ENCODE measurements around the gene GALNT10. TPM values are rescaled to one million over a fixed set of nuclear protein-coding genes. Genes with fewer than 3 reads are reported as not detected.

GALNT10 gene
- total RNA-seq, 1 donor from 2014 or later: 31.8 TPM

DNA sequence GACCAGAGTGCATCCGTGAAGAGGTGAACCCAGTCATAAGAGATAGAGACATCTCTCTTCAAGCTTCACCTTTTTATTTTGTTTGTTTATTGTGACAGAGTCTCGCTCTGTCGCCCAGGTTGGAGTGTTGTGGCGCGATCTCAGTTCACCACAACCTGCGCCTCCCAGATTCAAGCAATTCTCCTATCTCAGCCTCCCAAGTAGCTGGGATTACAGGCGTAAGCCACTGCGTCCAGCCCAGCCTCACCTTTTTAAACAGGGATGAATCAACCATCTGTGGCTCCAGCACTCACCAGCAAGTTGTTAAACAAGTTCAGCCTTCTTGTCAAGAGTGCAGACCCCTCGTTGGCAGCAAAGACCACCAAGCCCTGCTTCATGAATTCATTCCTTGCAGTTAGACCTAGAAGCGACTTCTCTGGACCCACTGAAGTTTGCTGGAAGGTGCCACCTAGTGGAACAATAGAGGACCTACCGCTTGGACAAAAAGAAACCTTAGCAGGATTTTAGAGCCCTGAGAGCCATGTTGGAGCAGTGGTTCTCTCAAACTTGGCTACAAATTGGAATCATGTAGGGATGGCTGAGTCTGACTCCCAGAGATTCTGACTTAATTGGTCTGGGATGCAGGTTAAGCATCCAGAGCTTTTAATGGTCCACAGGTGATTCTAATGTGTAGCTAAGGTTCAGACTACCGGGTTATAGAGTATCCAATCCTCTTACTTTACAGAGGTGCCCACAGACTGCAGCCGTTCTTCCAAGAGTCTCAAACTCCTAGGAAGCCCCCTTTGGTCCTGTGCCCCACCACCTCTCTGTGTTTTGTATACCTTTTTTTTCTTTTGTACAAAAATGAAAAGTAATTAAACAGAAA lies 10.5 kb upstream of the GALNT10 start:
- peak; percentile 70 for DNase-seq (ENCODE audit: low spot score)

DNA sequence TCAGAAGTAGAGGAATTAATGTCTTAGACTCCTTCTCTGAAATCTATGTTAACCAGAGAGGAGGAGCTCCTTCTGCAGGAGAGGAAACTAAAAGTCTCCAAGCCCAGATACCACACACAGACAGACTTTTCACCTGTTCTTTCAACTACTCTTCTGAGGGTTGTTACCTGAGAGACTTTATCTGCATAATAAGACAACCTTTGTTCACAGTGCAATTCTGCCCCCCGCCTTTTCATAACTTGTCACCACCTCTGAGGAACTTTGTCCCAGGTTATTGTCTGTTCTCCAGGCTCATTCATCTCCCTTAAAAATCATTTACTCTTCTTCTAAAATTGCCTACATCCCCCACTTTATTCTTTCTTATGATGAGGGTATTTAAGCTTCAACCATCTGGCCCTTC lies 9.4 kb upstream of the GALNT10 start:
- no peak for DNase-seq (ENCODE audit: low spot score)

DNA sequence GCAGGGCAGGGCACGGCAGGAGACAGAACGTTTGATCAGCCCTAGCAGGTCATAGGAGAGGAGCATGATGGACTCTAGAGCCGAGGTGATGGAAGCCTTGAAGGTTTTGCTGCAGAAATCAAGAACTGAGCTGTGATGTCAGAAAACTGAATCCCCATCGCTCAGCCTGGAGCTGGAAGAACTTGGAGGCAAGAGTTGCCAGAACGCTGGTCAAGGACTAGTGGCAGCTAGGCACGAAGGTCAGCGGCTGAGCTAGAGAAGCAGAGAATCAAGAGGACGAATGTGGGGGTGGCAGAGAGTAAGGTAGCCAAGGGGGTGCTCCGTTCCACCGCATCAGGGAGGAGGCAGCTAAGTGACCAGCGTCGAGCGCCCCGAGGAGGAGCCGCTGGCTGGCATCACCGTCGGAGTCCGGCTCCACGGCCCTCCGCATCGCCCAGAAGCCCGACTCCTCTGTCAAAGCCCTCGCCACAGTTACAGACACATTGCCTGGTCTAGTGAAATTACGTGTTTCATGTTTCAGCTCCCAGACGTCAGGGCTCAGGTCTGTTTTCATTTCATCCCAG lies 1.2 kb upstream of the GALNT10 start:
- DNase-seq (ENCODE audit: low spot score): no peak

DNA sequence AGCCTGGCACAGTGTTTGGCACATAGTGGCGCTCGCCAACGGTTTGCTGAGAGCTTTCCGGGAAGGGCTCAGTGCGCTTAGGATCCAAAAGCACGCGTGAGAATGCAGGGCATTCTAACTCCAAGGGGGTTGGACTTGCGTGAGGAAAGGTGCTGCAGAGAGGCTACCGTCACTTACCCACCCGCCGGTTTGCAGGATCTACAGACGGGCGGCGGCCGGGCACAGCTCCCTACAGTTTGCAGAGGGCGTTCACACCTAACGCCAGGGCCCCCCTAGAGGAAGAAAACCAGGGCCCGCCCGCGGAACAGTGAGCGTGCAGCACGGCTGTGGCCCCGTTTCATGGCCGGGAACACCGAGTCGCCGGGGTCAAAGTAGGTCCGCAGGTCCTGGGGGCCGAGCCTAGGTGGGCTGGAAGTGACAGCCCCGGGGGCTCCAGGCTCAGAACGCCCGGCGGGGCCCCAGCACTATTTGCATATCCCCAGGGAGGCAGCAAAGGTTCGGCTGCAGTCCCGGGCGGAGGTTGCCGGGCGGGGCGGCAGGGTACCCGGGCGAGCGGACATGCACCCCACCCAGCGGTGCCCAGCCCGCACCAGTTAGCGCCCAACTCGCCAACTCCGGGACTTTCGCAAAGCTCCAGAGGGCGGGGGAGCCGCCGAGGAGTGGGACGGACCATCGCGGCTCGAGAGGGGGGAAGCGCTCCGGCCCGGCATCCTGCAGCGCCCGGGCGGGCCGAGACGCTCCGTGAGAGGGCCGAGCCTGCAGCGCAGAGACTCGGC lies 526 bp upstream of the GALNT10 start:
- DNase-seq (ENCODE audit: low spot score): peak; percentile 77

DNA sequence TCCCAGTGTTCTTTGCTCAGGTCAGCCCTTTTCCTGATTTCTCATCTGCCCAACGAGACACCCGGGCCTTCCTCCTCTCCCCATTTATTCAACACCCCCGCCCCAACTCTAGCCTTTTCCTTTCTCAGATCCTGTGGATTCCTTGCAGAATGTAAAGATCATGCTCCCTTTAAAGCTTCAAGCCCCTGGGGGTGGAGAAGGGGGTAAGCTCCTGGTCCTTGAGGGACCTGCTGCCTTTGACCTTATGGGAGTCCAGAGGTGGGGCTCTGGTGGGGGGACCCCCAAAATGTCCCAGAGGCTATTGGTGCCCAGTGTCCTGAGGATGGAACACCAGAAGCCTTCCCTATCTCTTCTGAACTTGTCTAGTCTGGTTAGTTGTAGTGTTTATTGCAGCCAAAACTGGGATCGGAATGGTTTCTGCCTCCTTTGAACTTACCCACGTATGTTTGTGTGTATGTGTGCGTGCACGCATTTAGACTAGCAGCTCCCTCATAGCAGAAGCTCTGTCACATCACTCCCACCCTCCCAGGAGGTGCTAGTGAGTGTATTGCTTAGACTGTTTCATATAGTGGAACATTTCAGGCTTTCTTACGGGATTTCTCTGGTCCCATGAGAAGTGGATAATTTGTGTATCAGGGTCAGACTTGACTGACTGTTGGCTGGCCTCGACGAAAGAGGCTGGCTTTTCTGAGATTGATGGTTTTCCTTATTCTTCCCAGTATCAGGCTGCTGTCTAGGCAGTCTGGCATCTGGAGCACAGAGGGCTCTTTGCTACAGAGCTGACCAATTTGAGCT lies 1.1 kb downstream of the GALNT10 start:
- DNase-seq (ENCODE audit: low spot score): peak; percentile 70

DNA sequence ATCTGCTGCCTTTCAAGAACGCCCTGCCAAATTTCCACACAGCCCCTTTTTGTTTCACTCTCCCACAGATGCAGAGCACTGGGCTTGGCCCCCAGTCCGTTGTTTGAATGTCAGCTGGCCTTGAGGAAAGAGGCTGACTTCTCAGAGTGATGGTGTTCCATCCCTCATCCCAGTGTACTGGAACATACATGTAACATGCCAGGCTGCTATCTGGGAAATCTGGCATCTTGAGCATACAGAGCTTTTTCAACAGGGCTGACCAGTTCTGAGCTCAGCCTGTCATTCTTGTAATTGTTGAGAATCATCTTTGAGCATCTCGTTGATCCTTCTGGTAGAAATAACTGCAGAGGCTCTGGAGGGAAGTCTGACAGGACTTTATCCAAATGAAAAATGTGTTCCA lies 2.8 kb downstream of the GALNT10 start:
- DNase-seq (ENCODE audit: low spot score): no peak

DNA sequence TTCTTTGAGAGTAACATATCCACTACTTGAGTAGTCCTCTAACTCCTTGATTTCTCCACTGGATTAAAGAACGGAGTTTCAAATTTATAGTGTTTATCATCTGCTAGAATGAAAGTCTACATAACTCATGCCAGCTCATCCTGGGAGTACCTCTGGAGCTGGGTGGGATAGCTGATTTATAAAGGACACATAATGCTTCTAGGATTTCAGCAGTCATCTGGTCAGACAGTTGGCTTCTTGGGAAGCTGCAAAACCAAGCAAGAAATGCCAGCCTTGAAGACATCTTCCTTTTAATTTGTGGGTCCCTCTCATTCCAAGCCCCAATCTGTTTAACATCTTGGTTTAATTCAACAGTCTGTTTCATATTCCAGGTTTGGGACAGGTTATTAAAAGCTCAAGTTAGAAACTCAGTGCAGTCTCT lies 3.2 kb downstream of the GALNT10 start:
- peak; percentile 96 for DNase-seq (ENCODE audit: low spot score)

DNA sequence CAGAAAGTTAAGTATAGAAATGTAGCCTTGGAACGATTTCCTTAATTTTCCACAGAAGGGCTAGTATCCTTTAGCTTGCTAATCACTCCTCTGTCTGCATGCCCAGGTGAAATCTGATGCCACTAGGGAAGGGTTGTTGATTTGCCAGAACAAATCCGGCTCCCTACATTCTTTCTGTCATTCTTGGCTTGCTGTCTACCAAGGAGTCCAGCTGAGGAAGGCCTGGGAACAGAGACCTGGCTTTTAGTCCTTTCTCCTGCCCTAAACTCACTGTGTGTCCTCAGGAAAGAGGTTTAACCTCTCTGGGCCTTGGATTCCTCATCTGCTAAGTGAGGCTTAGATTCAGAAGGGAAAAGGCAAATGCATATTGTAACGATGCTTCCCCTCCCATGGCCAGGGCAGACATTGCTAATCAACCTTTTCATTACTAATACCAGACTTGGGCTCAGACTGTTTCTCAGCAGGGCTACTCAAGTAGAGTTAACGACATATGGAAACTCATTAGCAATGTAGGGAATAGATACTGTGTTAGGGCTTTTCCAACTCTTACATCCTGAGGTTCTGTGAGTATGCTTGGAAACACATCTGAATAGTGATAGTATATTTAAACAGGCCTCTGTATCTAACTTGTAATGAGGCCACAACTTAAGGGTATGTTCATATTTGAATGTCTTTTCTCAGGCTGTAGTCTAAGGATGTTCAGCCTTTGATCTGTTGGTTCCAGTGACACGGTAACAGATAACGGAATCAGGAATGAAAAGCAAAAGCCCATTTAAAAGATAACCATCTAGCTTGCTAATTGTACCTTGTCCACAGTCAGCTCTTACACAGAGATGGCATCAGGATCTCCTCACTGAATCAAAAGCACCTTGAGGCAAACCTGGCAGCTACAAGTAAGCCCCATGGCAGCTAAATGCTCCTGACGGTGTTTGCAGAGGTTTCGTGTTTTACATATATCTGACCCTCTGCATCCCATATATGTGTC lies 4.1 kb downstream of the GALNT10 start:
- no peak for DNase-seq (ENCODE audit: low spot score)

DNA sequence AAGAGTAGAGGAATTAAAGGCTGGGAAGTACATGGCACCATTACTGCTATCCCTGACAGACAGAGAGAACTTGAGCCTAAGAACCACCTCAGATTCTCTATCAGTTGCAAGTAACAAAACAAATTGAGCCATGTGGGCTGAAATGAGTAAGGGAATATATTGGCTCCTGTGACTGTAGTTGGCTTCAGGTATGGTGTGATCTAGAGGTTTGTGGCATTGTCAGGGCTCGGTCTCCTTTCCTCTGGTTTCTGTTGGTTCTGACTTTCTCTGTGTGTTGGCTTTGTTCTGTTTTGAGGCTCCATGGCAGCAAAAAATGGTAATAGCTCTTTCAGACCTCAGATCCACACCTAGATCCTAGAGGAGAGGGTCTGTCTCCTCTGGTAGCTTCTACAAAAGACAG lies 5.7 kb downstream of the GALNT10 start:
- no peak for DNase-seq (ENCODE audit: low spot score)

DNA sequence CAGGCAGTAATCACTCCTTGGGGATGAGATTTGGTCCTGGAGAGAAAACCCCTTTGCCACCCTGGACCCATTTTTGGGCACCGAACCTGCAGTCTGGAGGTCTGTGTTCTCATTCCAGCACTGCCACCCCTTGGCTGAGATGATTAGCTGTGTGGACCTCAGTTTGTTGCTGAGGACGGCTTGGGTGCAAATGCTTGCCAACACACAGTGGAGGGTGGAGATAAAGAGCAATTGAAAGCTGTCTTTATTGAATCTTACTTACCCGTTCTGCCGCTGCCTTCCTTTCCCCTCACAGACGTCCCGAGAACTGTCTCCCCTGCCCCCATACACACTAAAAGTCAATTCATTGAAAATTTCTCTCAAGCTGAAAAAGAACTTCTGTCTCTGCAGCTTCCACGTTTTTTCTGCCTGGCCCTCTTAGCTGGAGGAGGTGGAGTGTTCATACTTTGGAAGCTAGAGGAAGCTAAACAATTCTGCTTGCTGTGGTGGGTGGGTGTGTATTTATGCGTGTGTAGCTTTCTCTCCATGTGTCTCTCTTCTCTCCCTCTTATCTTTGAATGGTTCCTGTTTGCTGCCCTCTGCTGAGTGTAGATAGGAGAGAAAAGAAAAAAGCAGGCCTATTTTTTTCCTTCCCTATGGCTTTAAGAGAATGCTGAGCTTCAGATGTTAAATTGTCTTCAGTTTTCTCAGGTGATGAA lies 6.6 kb downstream of the GALNT10 start:
- peak; percentile 82 for DNase-seq (ENCODE audit: low spot score)

DNA sequence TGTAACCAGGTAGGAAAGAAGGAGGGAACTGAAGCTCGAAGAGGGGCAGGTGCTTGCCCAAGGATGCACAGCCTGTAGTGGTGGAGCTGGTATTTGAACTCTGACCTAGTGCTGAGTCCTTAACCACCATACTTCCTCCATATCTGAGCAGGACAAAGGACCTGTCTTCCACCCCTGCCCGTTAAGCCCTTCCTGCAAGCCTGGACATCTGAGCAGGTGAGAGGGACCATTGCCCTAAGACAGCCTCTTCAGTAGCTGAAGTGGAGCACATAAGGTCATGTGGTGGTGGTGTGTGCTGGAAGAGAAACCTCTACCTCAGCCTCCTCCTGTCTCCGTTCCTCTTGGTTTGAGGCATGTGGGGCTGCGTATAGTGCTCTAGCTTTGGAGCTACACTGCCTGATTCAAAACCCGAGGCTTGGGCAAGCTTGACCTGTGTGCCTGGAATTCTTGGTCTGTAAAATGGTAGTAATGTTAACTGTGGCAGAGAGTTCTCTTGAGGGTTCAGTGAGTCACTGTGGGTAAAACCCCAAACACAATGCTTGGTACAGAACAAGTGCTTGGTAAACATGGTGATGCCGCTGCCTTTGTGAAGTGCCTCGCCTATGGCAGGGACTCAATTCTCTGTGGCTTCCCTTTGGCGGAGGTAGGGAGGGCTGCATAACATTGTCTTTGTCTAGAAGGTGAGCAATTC lies 7.4 kb downstream of the GALNT10 start:
- no peak for DNase-seq (ENCODE audit: low spot score)

DNA sequence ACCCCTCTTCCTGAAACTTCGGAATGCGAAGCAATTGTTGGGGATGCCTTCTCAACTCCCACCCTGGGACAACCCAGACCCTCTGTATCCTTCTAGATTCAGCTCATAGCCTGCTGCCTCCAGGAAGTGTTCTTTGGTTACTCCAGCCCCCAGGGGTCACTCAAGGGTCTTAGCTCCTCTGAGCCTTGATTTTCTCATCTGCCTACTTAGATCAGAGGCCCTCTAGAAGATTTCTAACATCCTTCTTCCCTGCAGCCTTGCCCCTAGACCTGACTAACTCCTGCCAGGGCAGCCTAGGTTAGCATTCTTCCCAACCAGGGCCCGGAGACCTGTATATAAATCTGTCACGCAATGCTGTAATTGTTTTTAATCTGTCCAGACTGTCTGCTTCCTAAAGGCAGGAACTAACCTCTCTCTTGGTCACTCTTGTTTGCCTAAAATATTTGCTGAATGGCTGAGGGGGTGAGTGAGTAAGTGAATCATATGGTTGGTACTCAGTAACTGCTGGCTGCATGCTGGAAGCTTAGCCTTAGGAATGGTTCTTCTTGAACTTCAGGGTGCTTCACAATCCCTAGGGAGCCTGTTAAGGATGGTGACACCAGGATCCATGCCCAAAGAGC lies 8.2 kb downstream of the GALNT10 start:
- DNase-seq (ENCODE audit: low spot score): no peak

DNA sequence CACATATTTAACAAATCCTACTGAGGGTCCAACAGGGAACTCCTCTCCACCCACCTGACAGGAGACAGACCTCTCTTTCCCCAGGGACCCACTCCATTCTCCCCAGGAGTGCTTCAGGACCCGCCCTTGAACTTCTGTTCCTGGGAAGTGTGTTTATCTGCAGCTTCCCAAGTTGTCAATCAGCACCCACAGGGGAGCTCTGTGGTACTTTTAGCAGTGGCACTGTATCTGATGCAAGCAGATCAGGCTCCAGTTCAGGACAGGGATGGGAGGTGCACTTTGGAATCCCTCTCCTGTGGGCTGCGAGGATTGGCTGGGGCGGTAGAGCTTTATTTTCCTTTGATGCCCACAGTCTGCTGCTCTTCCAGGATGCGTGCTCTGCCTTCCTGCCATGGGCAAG lies 8.7 kb downstream of the GALNT10 start:
- DNase-seq (ENCODE audit: low spot score): no peak

DNA sequence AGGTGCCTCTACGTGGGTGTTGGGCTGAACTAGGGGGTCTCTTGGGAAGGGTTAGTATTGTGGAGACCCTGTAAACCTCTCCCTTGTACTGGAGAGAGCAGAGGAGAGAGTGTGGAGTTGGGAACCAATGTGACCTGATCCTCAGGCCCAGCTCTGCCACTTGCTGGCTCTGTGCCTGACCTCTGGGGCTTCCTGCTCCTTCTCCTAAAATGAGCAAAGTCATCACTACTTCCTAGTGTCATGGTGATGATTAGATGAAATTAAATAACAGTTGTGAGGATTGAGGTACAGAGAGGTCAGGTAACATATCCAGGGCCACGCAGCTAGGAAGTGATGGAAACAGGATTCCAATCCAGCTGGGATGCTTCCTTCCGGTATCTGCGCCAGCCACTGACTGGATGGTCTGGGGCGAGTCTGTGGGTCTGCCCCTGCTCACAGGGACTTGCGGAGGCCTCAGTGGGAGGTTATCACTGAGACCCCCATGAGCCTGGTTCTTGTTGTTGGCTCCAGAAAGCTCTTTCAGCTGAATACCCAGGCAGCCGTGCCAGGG lies 9.2 kb downstream of the GALNT10 start:
- no peak for DNase-seq (ENCODE audit: low spot score)

DNA sequence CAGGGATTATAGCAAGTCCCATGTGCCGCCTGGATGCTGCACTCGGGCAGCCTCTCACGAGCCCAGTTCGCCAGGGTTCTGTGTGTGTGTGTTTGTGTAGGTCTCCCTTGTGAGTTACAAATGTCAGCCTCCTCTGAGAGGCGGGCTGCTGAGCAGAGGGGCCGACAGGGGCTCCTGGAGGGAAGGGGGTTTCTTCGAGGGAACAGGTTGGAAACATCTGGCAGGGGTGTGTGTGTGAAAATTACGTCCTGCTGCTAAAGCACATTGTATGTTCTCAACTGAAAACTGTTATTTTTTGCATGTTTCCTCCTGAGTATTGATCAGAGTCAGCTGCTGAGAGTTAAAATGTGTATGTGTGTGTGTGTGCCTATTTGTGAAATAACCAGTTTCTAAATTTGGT lies 9.7 kb downstream of the GALNT10 start:
- DNase-seq (ENCODE audit: low spot score): no peak

DNA sequence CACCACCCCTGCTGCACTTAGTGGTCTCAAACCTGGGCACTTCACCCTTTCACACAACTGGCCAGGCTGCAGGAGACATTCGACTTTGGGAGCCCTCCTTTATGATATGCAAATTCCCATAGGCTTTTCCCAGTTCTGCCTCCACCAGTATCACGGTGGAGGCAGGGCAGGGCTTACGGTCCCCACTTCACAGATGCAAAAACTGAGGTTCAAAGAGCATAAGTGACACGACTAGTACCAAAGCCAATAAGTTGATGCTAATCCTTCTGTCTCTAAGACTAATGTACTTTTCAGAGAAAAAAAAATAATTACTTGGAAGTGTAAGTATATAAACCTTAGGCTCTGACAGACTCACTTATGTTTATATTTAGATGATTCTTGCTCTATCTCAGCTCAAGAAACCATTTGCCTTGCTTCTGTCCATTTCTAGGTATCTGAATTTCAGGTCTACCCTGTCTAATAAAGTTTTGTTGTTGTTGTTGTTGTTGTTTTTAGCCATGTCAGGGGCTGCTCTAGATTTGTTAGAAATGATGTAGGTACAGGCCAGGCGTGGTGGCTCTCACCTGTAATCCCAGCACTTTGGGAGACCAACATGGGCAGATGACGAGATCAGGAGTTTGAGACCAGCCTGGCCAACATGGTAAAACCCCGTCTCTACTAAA lies 10.7 kb downstream of the GALNT10 start:
- no peak for DNase-seq (ENCODE audit: low spot score)

DNA sequence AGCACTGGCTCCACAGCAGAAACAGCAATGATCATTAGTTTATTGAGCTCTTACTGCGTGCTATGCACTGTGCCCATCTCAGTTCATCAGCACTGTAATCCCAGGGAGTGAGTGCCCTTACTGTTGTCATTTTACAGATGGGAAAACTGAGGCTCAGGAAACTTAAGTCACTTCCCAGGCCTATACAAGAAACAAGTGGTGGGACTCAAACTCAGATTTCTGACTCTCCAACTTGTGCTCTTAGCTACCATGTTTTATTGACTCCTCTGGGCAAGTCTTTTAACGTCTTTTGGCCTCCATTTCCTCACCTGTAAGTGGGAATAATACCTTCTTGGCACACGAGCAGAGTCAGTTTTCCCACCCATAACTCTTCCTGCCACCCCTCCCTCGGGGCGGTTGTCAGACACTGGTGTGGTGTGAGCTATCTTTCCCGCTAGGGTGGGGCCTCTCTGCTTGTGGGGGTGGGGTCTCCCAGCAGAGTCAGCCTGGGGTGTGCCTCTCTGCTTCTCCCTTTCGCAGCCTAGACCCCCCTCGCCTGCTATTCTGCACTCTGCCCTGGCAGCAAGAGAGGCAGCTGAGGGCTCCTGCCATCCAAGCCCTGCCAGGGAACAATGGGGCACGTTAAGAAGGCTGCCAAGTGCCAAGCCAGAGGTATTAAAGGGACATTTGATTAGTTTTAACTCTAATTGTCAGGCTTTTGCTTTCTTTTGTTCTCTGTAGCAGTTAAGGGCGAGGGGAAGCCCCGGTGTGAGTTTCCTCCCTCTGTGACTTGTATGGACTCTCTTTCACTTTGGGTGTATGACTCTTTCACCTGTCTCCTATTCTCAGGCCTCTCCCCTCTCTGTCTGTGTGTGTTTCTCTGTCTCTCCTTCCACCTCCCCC lies 12.1 kb downstream of the GALNT10 start:
- no peak for DNase-seq (ENCODE audit: low spot score)

Measured in umbilical cord (tissue), 2 donors.